DOHH2 (cell line): ENCODE data around the gene ETS1.

ENCODE experiments used
- CTCF ChIP-seq: fragments of 200-600 bp; sonication (generic); IDR thresholded peaks from one replicate; pipeline ENCODE4 v1.5.1; 2014; ENCODE audit warnings: antibody characterized with exemption, mild to moderate bottlenecking, low read depth, low read length; ENCODE audit not compliant: poor library complexity, severe bottlenecking
- EZH2phosphoT487 ChIP-seq: fragments of 200-600 bp; sonication (generic); IDR thresholded peaks from 2 replicates; pipeline ENCODE4 v1.6.1; 2017; ENCODE audit warnings: borderline replicate concordance, mild to moderate bottlenecking, antibody characterized with exemption, low read length, moderate library complexity, mixed read lengths

DNA sequence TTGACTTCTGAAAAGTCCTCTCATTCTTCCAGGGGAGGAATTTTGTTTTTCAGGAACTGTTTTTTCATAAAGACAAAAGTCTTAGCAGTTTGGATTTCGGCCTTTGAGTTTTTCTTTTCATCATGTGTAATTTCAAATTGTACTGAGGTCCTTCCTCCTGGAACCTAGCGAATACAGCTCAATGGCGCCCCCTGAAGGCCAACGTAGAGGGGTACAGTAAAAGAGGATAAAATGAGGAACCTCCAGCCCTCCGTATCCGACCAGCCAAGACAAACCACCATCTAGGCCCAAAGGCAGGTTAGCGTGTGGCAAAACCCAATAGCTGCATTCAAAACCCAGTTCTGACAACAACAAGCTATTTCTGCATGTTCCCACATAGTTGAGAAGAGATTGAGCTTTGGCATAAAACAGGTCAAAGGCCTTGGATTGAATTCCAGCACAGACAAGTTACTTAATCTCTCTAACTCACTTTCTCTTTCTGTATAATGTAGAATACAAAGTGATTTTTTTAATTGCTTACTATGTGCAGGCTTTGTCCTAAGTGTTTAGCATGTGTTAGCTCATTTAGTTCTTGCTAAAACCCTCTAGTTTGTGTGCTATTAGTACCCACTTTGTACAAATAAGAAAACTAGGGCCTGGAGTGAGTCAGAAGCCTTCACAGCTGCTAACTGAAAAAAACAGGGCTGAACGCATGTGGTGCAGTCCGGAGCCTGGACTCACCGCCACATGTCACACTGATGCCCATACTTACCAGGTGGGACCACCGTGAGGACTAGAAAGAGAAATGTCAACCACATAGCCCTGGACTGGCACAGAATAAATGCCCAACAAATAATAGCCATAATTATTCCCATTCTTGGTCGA is 43.2 kb upstream of the ETS1 start:
- TF ChIP-seq CTCF, result peak; percentile 93
- TF ChIP-seq EZH2phosphoT487, result no peak
